GM19043 (cell line): ENCODE data around the gene CCDC148.

Source experiments
- ATAC-seq: cut with Tn5 transposase; IDR thresholded peaks from one replicate; pipeline ENCODE4 v1.9.1; 2021; ENCODE audit warnings: low read depth; ENCODE audit not compliant: unreplicated experiment

CCDC148 gene

DNA sequence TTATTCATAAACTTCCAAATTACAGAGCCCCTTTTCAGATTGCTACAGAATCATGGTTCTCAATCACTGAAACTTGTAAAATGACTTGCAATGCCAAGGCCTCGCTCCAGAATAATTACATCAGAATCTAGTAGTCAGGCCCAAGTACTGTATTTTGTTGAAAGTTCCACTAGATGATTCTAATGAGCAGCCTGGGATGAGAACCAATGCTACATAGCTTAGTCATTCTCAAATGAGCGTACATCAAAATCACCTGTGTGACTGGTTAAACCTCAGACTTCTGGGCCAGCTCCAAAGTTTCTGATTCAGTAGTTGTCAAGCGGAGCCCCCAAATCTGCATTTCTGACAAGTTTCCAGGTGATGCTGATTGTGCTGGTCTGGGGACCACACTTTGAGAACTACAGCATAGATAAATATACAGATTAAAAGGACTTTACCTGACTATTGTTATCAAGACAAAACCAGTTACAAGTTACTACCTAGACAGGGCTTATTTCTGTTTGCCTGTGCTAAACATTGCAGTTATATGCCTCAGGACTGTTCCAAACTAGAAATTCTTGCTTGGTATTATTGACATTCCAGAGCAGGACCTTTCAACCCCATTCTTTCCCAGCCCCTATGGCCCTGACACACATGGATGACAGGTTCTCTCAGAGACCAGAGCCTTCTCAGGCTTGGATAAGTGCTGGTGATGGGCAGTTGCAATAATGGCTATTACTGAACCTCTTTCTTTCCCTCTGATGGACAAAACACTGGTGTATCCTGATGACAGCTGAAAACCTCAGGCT lies 271.8 kb downstream of the CCDC148 start:
- no peak for ATAC-seq

- ATAC-seq, result no peak
Observed at GRCh38 chr2:158184001-158184400, 272.6 kb downstream of the CCDC148 start.

DNA sequence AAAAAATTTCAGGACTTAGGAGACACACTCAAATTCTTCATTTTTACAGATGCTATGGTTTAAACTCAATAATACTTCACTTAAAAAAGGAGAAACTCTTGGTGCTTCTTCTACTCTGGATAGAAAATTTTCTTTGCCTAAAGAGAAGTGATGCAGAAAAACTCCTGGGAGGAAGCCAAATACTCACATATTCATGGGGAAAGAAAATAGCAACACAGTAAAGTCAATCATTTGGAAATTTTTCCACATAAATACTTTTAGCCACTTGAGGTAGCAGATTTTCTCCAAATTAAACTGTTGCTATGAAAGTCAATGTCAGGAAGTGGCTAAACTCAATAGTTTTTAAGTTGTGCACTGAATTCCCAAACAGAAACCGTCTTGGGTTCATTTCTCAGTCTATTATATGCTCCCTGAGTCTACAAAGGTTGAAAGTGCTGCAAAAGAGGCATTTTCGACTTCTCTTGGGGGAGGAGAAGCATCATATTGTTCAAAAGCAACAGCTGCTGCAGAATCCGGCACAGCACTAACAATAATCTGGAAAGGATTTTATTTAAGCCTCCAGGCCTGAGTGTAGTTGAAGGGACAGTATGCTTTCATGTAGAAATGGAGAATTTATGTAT lies 273.8 kb downstream of the CCDC148 start:
- no peak for ATAC-seq

GRCh38 chr2:158181171-158181570 lies 275.4 kb downstream of the CCDC148 start:
- ATAC-seq, result no peak

- ATAC-seq, result no peak
Observed at GRCh38 chr2:158179660-158180059, 276.9 kb downstream of the CCDC148 start.

DNA sequence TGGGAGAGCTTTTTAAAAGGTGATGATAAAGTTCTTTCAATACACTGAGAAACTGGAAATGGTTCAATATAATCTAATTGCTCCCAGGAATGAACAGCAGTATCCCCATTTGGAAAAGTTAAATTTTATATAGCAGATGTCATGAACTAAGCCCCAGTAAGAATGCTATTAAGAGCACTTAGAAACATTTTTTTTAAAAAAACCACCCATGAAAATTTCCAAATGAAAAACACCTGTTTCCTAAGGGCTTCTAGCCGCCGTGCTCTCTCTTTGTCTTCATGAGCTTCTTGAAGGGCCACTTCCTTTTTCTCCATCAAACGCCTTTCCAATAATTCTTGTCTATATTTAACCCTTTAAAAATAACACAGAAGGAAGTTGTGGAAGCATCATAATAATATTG lies 277.9 kb downstream of the CCDC148 start:
- ATAC-seq, result no peak

- no peak for ATAC-seq
Observed at GRCh38 chr2:158174956-158175355, 281.6 kb downstream of the CCDC148 start.

- no peak for ATAC-seq
Observed at GRCh38 chr2:158174495-158174894, 282.1 kb downstream of the CCDC148 start.

GRCh38 chr2:158172719-158173118 lies 283.8 kb downstream of the CCDC148 start:
- no peak for ATAC-seq

DNA sequence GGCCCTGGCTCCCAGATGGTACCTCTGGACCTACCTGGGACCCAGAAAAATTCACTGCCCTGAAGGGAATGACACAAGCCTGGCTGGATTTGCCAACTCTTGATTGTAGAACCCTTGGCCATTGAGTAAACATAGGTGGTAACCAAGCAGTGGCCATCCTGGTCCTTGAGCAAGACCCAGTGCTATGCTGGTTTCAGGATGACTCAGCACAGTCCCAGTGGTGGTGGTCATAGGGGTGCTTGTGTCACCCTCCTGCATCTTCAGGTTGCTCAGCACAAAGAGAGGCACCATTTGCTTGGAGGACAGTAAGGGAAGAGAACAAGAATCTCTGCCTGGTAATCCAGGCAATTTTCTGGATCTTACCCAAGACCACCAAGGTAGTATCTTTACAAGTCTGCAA lies 302.0 kb downstream of the CCDC148 start:
- no peak for ATAC-seq

DNA sequence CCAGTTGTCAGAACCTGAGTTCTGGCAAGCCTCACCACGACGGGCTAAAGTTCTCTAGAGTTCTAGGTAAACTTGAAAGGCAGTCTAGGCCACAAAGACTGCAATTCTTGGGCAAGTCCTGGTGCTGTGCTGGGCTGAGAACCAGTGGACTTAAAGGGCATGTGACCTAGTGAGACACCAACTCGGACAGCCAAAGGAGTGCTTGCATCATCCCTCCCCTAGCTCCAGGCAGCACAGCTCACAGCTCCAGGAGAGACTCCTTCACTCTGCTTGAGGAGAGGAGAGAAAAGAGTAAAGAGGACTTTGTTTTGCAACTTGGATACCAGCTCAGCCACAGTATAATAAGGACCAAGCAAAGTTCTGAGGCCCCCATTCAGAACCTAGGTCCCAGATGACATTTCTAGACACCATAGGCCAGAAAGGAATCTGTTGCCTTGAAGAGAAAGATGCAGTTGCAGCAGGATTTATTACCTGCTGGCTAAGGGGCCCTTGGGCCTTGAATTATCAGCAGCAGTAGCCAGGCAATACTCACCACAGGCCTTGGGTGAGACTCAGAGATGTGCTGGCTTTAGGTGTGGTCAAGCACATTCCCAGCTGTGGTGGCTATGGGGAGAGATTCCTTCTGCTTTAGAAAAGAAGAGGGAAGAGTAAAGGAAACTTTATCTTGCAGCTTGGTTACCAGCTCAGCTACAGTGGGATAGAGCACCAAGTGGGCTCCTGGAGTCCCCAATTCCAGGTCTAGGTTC lies 303.1 kb downstream of the CCDC148 start:
- no peak for ATAC-seq

DNA sequence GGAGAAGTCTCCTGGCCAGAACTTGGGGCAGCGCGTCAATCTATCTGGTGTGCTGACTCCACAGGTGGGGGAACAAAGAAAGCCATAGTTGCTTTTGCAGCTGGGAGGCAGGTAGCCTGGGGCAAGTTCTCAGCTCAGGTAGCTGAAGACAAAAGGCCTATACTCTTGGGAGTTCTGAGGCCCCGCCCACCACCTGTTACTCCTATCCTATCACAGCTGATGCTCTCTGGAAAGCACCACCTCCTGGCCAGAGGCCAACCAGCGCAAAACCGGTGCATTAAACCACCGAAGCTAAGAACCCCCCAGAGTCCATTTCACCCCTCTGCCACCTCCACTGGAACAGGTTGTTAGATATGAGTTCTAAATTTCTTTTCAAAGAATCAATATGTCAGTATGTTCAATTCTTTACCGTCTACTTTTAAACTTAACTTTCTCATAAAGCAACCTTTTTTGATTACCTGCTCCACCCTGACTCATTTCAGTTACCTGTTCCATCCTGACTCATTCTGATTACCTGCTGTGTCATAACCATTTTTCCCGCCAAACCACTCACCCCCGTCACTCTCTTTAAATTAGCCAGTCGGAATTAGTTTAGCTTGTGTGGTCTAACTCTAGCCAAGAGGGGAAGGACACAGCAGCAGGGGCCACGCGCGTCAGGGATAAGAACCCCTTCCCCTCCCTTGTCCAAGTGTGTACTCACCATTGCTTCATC lies 311.5 kb downstream of the CCDC148 start:
- ATAC-seq, result no peak

- ATAC-seq, result no peak
Observed at GRCh38 chr2:158143703-158144360, 312.7 kb downstream of the CCDC148 start.

DNA sequence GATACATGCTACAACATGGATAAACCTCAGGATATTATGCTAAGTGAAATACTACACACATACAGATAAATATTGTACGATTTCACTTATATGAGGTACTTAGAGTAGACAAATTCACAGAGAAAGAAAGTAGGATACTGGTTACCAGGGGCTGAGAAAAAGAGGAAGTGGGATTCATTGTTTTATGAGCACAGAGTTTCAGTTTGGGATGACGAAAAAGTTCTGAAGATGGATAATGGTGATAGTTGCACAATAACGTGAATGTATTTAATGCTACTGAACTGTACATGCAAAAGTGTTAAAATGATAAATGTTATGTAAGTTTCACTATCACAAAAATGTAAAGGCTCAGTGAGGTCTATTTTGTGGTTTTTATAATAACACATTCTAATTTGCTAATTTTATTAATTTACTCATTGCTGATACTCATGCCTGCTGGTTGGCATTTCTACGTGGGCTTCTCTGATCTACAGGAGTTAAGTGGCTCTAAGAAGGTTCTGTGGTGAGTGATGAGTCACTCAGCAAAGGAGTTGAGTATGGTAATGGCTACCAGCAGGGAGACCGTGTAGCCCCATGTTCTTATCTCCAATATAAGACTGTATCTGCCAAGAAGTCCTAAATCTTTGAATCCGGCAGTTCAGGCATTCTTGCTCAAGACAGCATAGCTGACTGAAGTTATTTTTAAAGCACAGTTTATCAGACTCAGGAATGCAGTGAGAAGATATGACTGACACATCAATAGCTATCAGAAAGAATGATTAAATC lies 313.8 kb downstream of the CCDC148 start:
- ATAC-seq, result no peak

- ATAC-seq, result no peak
Observed at GRCh38 chr2:158142165-158142564, 314.4 kb downstream of the CCDC148 start.

DNA sequence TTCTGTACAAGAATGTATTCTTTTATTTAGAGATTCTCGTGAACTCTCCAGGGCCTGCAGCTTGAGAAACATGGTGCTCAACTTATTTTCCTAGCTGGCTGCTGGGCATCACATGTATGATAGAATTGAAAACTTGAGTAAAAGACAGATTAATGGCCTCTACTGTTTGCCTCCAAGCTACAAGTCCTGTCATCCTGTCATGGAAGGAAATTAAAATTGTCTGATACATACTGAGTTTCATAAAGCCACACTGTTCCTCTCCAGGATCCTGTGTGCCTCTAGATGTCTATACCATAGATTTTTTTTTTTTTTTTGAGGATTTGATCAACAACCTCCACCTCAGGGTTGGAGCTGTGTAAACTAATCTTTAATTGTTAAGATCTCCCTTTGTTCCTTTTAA lies 316.4 kb downstream of the CCDC148 start:
- ATAC-seq, result no peak

DNA sequence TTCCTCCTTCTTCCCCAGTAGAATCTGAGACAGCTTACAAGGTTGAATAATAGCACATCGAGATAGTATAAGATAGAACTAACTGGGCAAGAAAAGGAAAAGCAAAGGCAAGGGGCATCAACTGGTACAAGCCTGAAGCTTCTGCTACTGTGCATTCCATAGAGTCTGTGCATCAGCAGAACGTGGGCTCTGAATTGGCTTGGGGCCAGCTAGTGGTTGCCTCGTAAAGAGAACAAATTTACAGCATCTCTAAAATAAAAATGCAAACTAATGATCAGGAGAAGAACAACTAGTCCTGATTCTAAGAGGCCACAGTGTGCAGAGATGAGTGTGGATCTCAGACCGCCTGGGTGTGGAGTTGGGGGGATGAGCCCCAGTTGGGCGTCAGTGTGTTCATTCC lies 318.3 kb downstream of the CCDC148 start:
- ATAC-seq, result no peak

DNA sequence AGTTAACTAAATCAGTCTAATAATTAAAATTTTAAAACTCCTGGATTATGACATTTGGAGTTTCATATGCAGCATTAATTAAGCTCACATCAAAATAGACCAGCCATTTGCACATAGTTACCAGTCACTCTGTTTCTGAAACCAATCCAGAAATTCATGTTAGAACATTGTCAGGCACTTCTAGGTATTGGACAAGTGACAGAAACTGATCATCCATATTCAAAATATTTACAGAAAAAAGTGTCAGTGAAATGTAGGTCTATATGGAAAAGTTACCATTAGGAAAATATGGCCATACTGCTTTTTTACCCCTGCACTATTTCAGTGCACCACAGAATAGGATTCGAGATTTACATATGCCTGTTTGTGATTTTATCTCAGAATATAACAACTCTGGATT lies 321.5 kb downstream of the CCDC148 start:
- no peak for ATAC-seq

GRCh38 chr2:158134655-158135054 lies 321.9 kb downstream of the CCDC148 start:
- no peak for ATAC-seq

DNA sequence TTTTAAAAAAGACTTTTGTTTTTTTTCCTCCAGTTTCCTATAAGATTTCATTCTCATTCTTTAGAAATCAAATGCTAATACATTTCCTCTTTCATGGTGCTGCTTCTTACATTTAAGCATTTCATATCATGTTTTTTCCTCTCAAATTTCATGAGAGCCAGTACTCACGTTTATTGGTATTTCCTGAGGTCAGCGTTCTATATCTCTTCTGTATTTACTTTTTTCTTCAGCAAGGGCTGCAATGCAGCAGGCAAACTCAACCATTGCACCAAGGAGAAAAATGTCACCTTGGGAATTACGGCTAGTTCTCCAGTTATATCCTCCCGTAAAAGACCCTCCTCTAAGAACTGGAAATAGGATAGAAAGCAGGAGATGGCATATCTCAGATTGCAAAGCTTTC lies 322.5 kb downstream of the CCDC148 start:
- no peak for ATAC-seq
